H1 (cell line): ENCODE results near the gene SMIM7. TPM values are rescaled to one million over a fixed set of nuclear protein-coding genes. Genes with fewer than 3 reads are reported as not detected.

Experiments
- CTCF ChIA-PET: fragments of 300-600 bp; sonication (Branson Sonifier 250); formaldehyde crosslinking; loops from one replicate; lab custom pipeline; 2021; ENCODE audit not compliant: partially characterized antibody; lab: Charles Lee
- POLR2A ChIA-PET: fragments of 300-600 bp; sonication (Branson Sonifier 250); formaldehyde crosslinking; loops from one replicate; lab custom pipeline; 2021; ENCODE audit warnings: inconsistent platforms; ENCODE audit not compliant: partially characterized antibody; lab: Charles Lee
- DNase-seq, 2 experiments: peaks; one replicate each; pipeline versions ENCODE4 v3.0.0 to v3.0.0-alpha.2; 2010 to 2022; ENCODE audit warnings: low spot score in 2 of 2, low read depth in 1 of 2, mixed read lengths in 1 of 2
- FAIRE-seq: peaks from 2 replicates; lab custom pipeline; 2011; peaks lifted over from hg19 to GRCh38; lab: Jason Lieb, UNC
- H2AFZ ChIP-seq: 2 replicates; pipeline ENCODE4 v1.8.1; 2012; ENCODE audit warnings: low read length, inconsistent platforms
- H2AK5ac ChIP-seq: 2 replicates; pipeline ENCODE4 v1.6.1; 2013; ENCODE audit warnings: low read depth, low read length
- H2BK120ac ChIP-seq: replicated peaks from 2 replicates; pipeline ENCODE3; 2013; ENCODE audit warnings: low read depth, low read length, inconsistent platforms
- H2BK12ac ChIP-seq: 2 replicates; pipeline ENCODE4 v1.6.1; 2013; ENCODE audit warnings: low read depth, low read length
- H2BK15ac ChIP-seq: 2 replicates; pipeline ENCODE4 v1.6.1; 2013; ENCODE audit warnings: low read length
- H2BK20ac ChIP-seq: 2 replicates; pipeline ENCODE4 v1.6.1; 2013; ENCODE audit warnings: low read length
- H2BK5ac ChIP-seq: 2 replicates; pipeline ENCODE4 v1.6.1; 2013; ENCODE audit warnings: low read depth, low read length
- H3K14ac ChIP-seq: 2 replicates; pipeline ENCODE4 v1.6.1; 2013; ENCODE audit warnings: inconsistent platforms; ENCODE audit not compliant: insufficient read length
- H3K18ac ChIP-seq: 2 replicates; pipeline ENCODE4 v1.6.1; 2013; ENCODE audit warnings: low read length; ENCODE audit errors: extremely low read depth
- H3K23ac ChIP-seq: 2 replicates; pipeline ENCODE4 v1.6.1; 2013; ENCODE audit warnings: inconsistent platforms; ENCODE audit not compliant: insufficient read length
- H3K23me2 ChIP-seq: 2 replicates; pipeline ENCODE4 v1.6.1; 2013; ENCODE audit warnings: low read depth, low read length
- H3K27ac ChIP-seq: 2 replicates; pipeline ENCODE4 v1.6.1; 2011; ENCODE audit warnings: low read depth, low read length, inconsistent platforms
- H3K27me3 ChIP-seq, 4 experiments: replicated peaks in 1 of 4; 1 replicate in 1 of 4; 2 replicates in 3 of 4; pipeline versions ENCODE4 v1.6.1 to v1.8.1; 2011 to 2013; ENCODE audit warnings: low read length in 3 of 4, mild to moderate bottlenecking in 3 of 4, inconsistent platforms in 2 of 4, mixed read lengths in 2 of 4, moderate library complexity in 1 of 4; ENCODE audit not compliant: control insufficient read depth in 3 of 4, insufficient read depth in 3 of 4; ENCODE audit errors: extremely low read depth in 1 of 4
- H3K36me3 ChIP-seq, 4 experiments: 2 replicates each; pipeline versions ENCODE4 v1.6.1 to v1.8.1; 2011 to 2013; ENCODE audit warnings: mild to moderate bottlenecking in 4 of 4, low read length in 3 of 4, moderate library complexity in 2 of 4, control low read depth in 1 of 4, inconsistent platforms in 1 of 4; ENCODE audit not compliant: insufficient read depth in 4 of 4, control insufficient read depth in 2 of 4
- H3K4ac ChIP-seq: replicated peaks from 2 replicates; pipeline ENCODE3; 2013; ENCODE audit warnings: low read length, low read depth, mixed read lengths, inconsistent platforms; ENCODE audit not compliant: insufficient read length
- H3K4me1 ChIP-seq, 4 experiments: replicated peaks in 1 of 4; 1 replicate in 1 of 4; 2 replicates in 3 of 4; pipeline versions ENCODE4 v1.6.1 to v1.8.1; 2011 to 2013; ENCODE audit warnings: low read length in 3 of 4, inconsistent platforms in 2 of 4, mixed read lengths in 1 of 4; ENCODE audit not compliant: insufficient read depth in 4 of 4, control insufficient read depth in 3 of 4
- H3K4me2 ChIP-seq, 2 experiments: 2 replicates each; pipeline versions ENCODE4 v1.6.1 to v1.8.1; 2011 to 2013; ENCODE audit warnings: low read depth in 2 of 2, low read length in 2 of 2, control low read depth in 1 of 2, inconsistent platforms in 1 of 2, mild to moderate bottlenecking in 1 of 2; ENCODE audit not compliant: insufficient read depth in 1 of 2
- H3K4me3 ChIP-seq, 4 experiments: fragments of 200-600, 300-600 bp in 1 of 4; sonication (generic), shearing (Covaris generic), sonication (Bioruptor Twin) in 1 of 4; 2 replicates each; pipeline versions ENCODE4 v1.5.1 to v1.8.1; 2011 to 2016; ENCODE audit warnings: low read length in 4 of 4, low read depth in 3 of 4, control low read depth in 2 of 4, inconsistent platforms in 2 of 4, mild to moderate bottlenecking in 2 of 4, mixed read lengths in 1 of 4, moderate library complexity in 1 of 4; ENCODE audit not compliant: insufficient read depth in 2 of 4; ENCODE audit errors: extremely low read depth in 1 of 4
- H3K56ac ChIP-seq: replicated peaks from 2 replicates; pipeline ENCODE3; 2013; ENCODE audit warnings: low read depth, mild to moderate bottlenecking, mixed read lengths, low read length, inconsistent platforms; ENCODE audit not compliant: insufficient read length
- H3K79me1 ChIP-seq: 2 replicates; pipeline ENCODE4 v1.6.1; 2013; ENCODE audit warnings: low read depth, low read length, control low read depth
- H3K79me2 ChIP-seq, 2 experiments: 2 replicates each; pipeline versions ENCODE4 v1.6.1 to v1.8.1; 2012 to 2013; ENCODE audit warnings: low read length in 2 of 2, mild to moderate bottlenecking in 2 of 2, inconsistent platforms in 1 of 2; ENCODE audit not compliant: insufficient read depth in 2 of 2, control insufficient read depth in 1 of 2
- H3K9ac ChIP-seq, 4 experiments: replicated peaks in 1 of 4; 1 replicate in 1 of 4; 2 replicates in 3 of 4; pipeline versions ENCODE4 v1.6.1 to v1.8.1; 2011 to 2013; ENCODE audit warnings: low read depth in 3 of 4, low read length in 3 of 4, control low read depth in 2 of 4, mild to moderate bottlenecking in 2 of 4, moderate library complexity in 2 of 4, inconsistent platforms in 1 of 4; ENCODE audit errors: extremely low read depth in 1 of 4
- H3K9me3 ChIP-seq, 2 experiments: 2 replicates each; pipeline versions ENCODE4 v1.6.1 to v1.8.1; 2012 to 2013; ENCODE audit warnings: mild to moderate bottlenecking in 2 of 2, moderate library complexity in 2 of 2, control low read depth in 1 of 2, inconsistent platforms in 1 of 2, low read depth in 1 of 2, low read length in 1 of 2, mixed read lengths in 1 of 2; ENCODE audit not compliant: insufficient read depth in 2 of 2
- H4K20me1 ChIP-seq, 2 experiments: replicated peaks in 1 of 2; 2 replicates each; pipeline versions ENCODE3 to v1.8.1; 2011 to 2013; ENCODE audit warnings: inconsistent platforms in 2 of 2, low read length in 2 of 2, mild to moderate bottlenecking in 1 of 2; ENCODE audit not compliant: insufficient read depth in 2 of 2, control insufficient read depth in 1 of 2
- H4K5ac ChIP-seq: 2 replicates; pipeline ENCODE4 v1.6.1; 2013; ENCODE audit warnings: low read length, low read depth, mixed read lengths, inconsistent platforms; ENCODE audit not compliant: insufficient read length
- H4K8ac ChIP-seq: 2 replicates; pipeline ENCODE4 v1.8.0; 2013; ENCODE audit warnings: mild to moderate bottlenecking, moderate library complexity, low read length, inconsistent platforms; ENCODE audit not compliant: insufficient read depth; ENCODE audit errors: extremely low read depth
- H4K91ac ChIP-seq: replicated peaks from 2 replicates; pipeline ENCODE3; 2013; ENCODE audit warnings: low read length, mixed read lengths, inconsistent platforms; ENCODE audit not compliant: insufficient read length
- ATF2 ChIP-seq: IDR thresholded peaks from 2 replicates; pipeline ENCODE4 v1.6.1; 2012; ENCODE audit warnings: low read length, inconsistent platforms
- EGR1 ChIP-seq: IDR thresholded peaks from 2 replicates; pipeline ENCODE4 v1.6.1; 2011; ENCODE audit warnings: low read depth, low read length, borderline replicate concordance
- YY1 ChIP-seq: IDR thresholded peaks from 2 replicates; pipeline ENCODE4 v1.6.1; 2011; ENCODE audit warnings: low read depth, mild to moderate bottlenecking, low read length
- WGBS, 2 experiments: shearing (Covaris generic) in 1 of 2; methylation state at CpG; one replicate each; pipeline versions ENCODE4 v1.1.6 to v1.1.7; 2013 to 2015; ENCODE audit warnings: low lambda C conversion rate in 2 of 2, mixed read lengths in 2 of 2, inconsistent platforms in 1 of 2, low coverage in 1 of 2, missing lambda C conversion rate in 1 of 2; ENCODE audit not compliant: insufficient replicate concordance in 2 of 2, insufficient coverage in 1 of 2, insufficient read length in 1 of 2; ENCODE audit errors: extremely low coverage in 1 of 2, missing lambda C conversion rate in 1 of 2; 5-methylcytosine and 5-hydroxymethylcytosine counted together
- polyA plus RNA-seq, 7 experiments: library from polyadenylated mRNA; depleted of rRNA in 3 of 7; stranded (reverse) in 5 of 7; unstranded in 2 of 7; fragments of >200 nt in 5 of 7; fragments of 200-250 nt in 2 of 7; gene quantifications; 1 replicate in 5 of 7; 2 replicates in 1 of 7; 4 replicates in 1 of 7; pipeline versions ENCODE4 v1.2.1 to v1.2.3, GENCODE V29; 2011 to 2013; ENCODE audit warnings: missing spikeins in 2 of 7, mixed read lengths in 2 of 7
- total RNA-seq: library from RNA; stranded (reverse); fragmentation: NEBNext Ultra II Directional; extraction: Animal tissue kit (Norgen Biotek cat#: 25700); gene quantifications from 2 replicates; pipeline ENCODE4 v1.2.1, GENCODE V29; 2021

SMIM7 gene
- total and polyA plus RNA-seq, 2 of the 8 experiments (the other 6 are each of a cell fraction or from before 2014, with no cell fraction given), result 55.5 to 67.5 TPM

GRCh38 chr19:16657384-16657783 is 2.6 kb downstream of the SMIM7 start:
- Histone ChIP-seq H2BK15ac (no peak overlapping the region), H2BK20ac (no peak overlapping the region), H4K20me1 (peaks cover 9 to 24% of the 10 kb centered on the region in 2 experiments), H3K27me3 (no peaks in the 10 kb centered on the region), H2BK12ac (no peak overlapping the region), H3K4me1 (peaks cover 0 to 5% (median 3%) of the 10 kb centered on the region in 4 experiments; a peak in 4 of 7 replicates), H2AK5ac (no peak overlapping the region), H3K4me3 (no peak overlapping the region), H4K5ac (no peak overlapping the region), H3K36me3 (peaks cover 14 to 58% (median 34%) of the 10 kb centered on the region in 4 experiments), H3K27ac (no peak overlapping the region), H2BK5ac (no peak overlapping the region), H3K18ac (no peak overlapping the region), H3K4me2 (no peak overlapping the region), H3K9me3 (no peaks in the 10 kb centered on the region), H3K4ac (no peak overlapping the region), H3K79me2 (peaks cover 13 to 34% of the 10 kb centered on the region in 2 experiments), H3K9ac (no peak overlapping the region), H4K8ac (no peak overlapping the region), H4K91ac (no peak overlapping the region), H3K79me1 (peaks cover 13% of the 10 kb centered on the region), H2BK120ac (no peak overlapping the region), H3K56ac (no peak overlapping the region), H3K23ac (no peak overlapping the region), H2AFZ (no peak overlapping the region), H3K14ac (no peak overlapping the region), H3K23me2 (peaks cover 16% of the 10 kb centered on the region; the same call in 1 of the 2 replicates)
- ChIA-PET CTCF (interaction anchor here (1.0 kb wide), 1 partner anchor 16 kb away, joined by 3 read pairs; no protein-coding TSS in a partner anchor), POLR2A (interaction anchor here (0.6 to 2.8 kb wide), 7 partner anchors 9 to 36 kb away, joined by 3 to 14 read pairs (median 3); no protein-coding TSS in a partner anchor)
- no peak for TF ChIP-seq EGR1
- no peak for TF ChIP-seq ATF2
- TF ChIP-seq YY1, result no peak
- no peak for DNase-seq
- no peak for FAIRE-seq
- WGBS, 2 experiments, result 82% methylated on average over 5 of the region's 5 CpGs; no CpG with 5 or more reads in 1 of the 2 experiments
